Panc1 (cell line): ENCODE measurements around the gene ALKBH3. TPM values are rescaled to one million over a fixed set of nuclear protein-coding genes. Genes with fewer than 3 reads are reported as not detected.

ENCODE experiments used
- ATAC-seq: fragments of 200-7000 bp; cut with Tn5 transposase; 2 replicates; pipeline ENCODE4 v1.9.1; 2020; ENCODE audit warnings: mild to moderate bottlenecking, moderate library complexity
- BruUV-seq: library from RNA; stranded (reverse); fragments of 400-500 nt; replicated peaks from 2 replicates; lab custom pipeline; 2021; lab: Mats Ljungman, UMichigan
- CTCF ChIA-PET: fragments of 300-600 bp; sonication (Branson Sonifier 250); formaldehyde crosslinking; loops from one replicate; lab custom pipeline; 2022; ENCODE audit warnings: antibody characterized with exemption; lab: Charles Lee
- POLR2A ChIA-PET: fragments of 300-600 bp; sonication (Branson Sonifier 250); formaldehyde crosslinking; loops from one replicate; lab custom pipeline; 2022; ENCODE audit warnings: antibody characterized with exemption; lab: Charles Lee
- DNase-seq: peaks from one replicate; pipeline ENCODE4 v3.0.0-alpha.2; 2010; ENCODE audit warnings: low read depth, low spot score
- H3K27ac ChIP-seq: 2 replicates; pipeline ENCODE4 v1.5.1; 2011; ENCODE audit warnings: mild to moderate bottlenecking, low read length, inconsistent platforms
- H3K27me3 ChIP-seq: fragments of 200-500 bp; sonication (Bioruptor generic); 2 replicates; pipeline ENCODE4 v1.6.0; 2014; ENCODE audit warnings: low read length, inconsistent platforms; ENCODE audit not compliant: control insufficient read depth, insufficient read depth
- H3K36me3 ChIP-seq: fragments of 200-500 bp; sonication (Bioruptor generic); 2 replicates; pipeline ENCODE4 v1.5.1; 2014; ENCODE audit warnings: inconsistent platforms, mild to moderate bottlenecking, low read length, moderate library complexity; ENCODE audit not compliant: control insufficient read depth, insufficient read depth
- H3K4me1 ChIP-seq: 2 replicates; pipeline ENCODE4 v1.5.1; 2011; ENCODE audit warnings: inconsistent platforms, mild to moderate bottlenecking, low read length, moderate library complexity; ENCODE audit not compliant: control insufficient read depth, insufficient read depth
- H3K4me3 ChIP-seq, 2 experiments: 2 replicates each; pipeline ENCODE4 v1.5.1; 2011 to 2012; ENCODE audit warnings: low read depth in 2 of 2, low read length in 2 of 2, mild to moderate bottlenecking in 2 of 2, inconsistent platforms in 1 of 2, moderate library complexity in 1 of 2
- H3K9me3 ChIP-seq: fragments of 200-500 bp; sonication (Bioruptor generic); 2 replicates; pipeline ENCODE4 v1.5.1; 2014; ENCODE audit warnings: low read depth, mild to moderate bottlenecking, inconsistent platforms, low read length, moderate library complexity; ENCODE audit not compliant: control insufficient read depth, insufficient read depth
- POLR2AphosphoS5 ChIP-seq: IDR thresholded peaks from 2 replicates; pipeline ENCODE4 v1.6.1; 2012; ENCODE audit warnings: mild to moderate bottlenecking, low read depth, low read length, moderate library complexity
- SIN3A ChIP-seq: IDR thresholded peaks from 2 replicates; pipeline ENCODE4 v1.6.1; 2012; ENCODE audit warnings: low read depth, mild to moderate bottlenecking, low read length, moderate library complexity, borderline replicate concordance; ENCODE audit not compliant: insufficient read depth
- TCF7L2 ChIP-seq: IDR thresholded peaks from 2 replicates; pipeline ENCODE4 v1.6.1; 2011; ENCODE audit warnings: mild to moderate bottlenecking, low read depth, low read length, inconsistent platforms
- in situ Hi-C: cut with HindIII; loops from 2 replicates; pipeline ENCODE4 v1.10.0; 2016; ENCODE audit warnings: low sequenced_read_pairs, low pct_unique_long_range_greater_than_20kb
- intact Hi-C: fragments of 100-400 bp; cut with micrococcal nuclease; formaldehyde crosslinking; loops from one replicate; pipeline ENCODE4 v1.10.0; 2022; ENCODE audit not compliant: unreplicated experiment
- total RNA-seq: library from RNA; stranded (reverse); gene quantifications from one replicate; pipeline ENCODE4 v1.2.1, GENCODE V29; 2021; ENCODE audit not compliant: unreplicated experiment
- TF ChIP-seq, protein P1 (sequence below), 2 experiments: IDR thresholded peaks; 2 replicates each; pipeline ENCODE4 v1.6.1; 2011 to 2012; ENCODE audit warnings: low read depth in 2 of 2, control low read depth in 1 of 2, low read length in 1 of 2, mild to moderate bottlenecking in 1 of 2, moderate library complexity in 1 of 2; ENCODE audit not compliant: insufficient read depth in 1 of 2
- TF ChIP-seq, protein P2 (sequence below): fragments of 450-650 bp; IDR thresholded peaks from 2 replicates; pipeline ENCODE4 v1.5.1; 2017; ENCODE audit warnings: mild to moderate bottlenecking

Gene ALKBH3
- total RNA-seq, 1 experiment from 2014 or later, result 34.4 TPM

DNA sequence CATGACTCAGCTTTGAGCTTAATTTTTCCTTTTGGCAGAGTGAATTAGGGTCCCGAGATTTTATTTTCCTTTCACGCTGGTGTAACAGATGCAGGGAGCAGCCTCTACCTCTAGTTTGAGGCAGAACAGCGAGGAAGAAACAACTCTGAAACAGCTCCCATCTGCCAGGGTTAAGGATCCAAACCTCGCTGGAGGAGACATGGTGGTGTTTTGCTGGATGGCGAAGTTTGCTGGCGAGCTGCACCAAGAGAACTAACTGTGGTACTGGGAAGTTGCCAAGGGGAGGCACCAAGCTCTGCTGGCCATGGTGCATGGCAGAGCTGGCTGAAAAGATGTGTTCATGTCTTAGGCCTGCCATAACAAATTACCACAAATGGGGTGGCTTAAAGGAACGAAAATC lies 7.6 kb upstream of the ALKBH3 start:
- CTCF ChIA-PET, result interaction anchor here (0.7 to 0.9 kb wide), 2 partner anchors 15 to 203 kb away, joined by 3 to 4 read pairs; no protein-coding TSS in a partner anchor
- in situ Hi-C loops (no loop called here), intact Hi-C loops (no loop called here)
- Histone ChIP-seq H3K4me3 (no peak overlapping the region), H3K9me3 (no peaks in the 10 kb centered on the region), H3K4me1 (no peaks in the 10 kb centered on the region), H3K27me3 (peaks cover 21% of the 10 kb centered on the region), H3K36me3 (no peaks in the 10 kb centered on the region), H3K27ac (no peak overlapping the region)
- TF ChIP-seq TCF7L2, result no peak
- TF ChIP-seq, protein P1, sequence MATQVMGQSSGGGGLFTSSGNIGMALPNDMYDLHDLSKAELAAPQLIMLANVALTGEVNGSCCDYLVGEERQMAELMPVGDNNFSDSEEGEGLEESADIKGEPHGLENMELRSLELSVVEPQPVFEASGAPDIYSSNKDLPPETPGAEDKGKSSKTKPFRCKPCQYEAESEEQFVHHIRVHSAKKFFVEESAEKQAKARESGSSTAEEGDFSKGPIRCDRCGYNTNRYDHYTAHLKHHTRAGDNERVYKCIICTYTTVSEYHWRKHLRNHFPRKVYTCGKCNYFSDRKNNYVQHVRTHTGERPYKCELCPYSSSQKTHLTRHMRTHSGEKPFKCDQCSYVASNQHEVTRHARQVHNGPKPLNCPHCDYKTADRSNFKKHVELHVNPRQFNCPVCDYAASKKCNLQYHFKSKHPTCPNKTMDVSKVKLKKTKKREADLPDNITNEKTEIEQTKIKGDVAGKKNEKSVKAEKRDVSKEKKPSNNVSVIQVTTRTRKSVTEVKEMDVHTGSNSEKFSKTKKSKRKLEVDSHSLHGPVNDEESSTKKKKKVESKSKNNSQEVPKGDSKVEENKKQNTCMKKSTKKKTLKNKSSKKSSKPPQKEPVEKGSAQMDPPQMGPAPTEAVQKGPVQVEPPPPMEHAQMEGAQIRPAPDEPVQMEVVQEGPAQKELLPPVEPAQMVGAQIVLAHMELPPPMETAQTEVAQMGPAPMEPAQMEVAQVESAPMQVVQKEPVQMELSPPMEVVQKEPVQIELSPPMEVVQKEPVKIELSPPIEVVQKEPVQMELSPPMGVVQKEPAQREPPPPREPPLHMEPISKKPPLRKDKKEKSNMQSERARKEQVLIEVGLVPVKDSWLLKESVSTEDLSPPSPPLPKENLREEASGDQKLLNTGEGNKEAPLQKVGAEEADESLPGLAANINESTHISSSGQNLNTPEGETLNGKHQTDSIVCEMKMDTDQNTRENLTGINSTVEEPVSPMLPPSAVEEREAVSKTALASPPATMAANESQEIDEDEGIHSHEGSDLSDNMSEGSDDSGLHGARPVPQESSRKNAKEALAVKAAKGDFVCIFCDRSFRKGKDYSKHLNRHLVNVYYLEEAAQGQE (IDR thresholded peaks at IDR 0.05; ENCODE audit: insufficient read depth in 1 of 2, low read depth in 2 of 2, low read length in 1 of 2), result no peak
- no peak for TF ChIP-seq POLR2AphosphoS5
- TF ChIP-seq, protein P2, sequence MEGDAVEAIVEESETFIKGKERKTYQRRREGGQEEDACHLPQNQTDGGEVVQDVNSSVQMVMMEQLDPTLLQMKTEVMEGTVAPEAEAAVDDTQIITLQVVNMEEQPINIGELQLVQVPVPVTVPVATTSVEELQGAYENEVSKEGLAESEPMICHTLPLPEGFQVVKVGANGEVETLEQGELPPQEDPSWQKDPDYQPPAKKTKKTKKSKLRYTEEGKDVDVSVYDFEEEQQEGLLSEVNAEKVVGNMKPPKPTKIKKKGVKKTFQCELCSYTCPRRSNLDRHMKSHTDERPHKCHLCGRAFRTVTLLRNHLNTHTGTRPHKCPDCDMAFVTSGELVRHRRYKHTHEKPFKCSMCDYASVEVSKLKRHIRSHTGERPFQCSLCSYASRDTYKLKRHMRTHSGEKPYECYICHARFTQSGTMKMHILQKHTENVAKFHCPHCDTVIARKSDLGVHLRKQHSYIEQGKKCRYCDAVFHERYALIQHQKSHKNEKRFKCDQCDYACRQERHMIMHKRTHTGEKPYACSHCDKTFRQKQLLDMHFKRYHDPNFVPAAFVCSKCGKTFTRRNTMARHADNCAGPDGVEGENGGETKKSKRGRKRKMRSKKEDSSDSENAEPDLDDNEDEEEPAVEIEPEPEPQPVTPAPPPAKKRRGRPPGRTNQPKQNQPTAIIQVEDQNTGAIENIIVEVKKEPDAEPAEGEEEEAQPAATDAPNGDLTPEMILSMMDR, result no peak
- TF ChIP-seq SIN3A, result no peak
- POLR2A ChIA-PET, result interaction anchor here (1.0 kb wide), 1 partner anchor 42 kb away, joined by 3 read pairs; no protein-coding TSS in a partner anchor
- no peak for DNase-seq
- no peak; the same call in 1 of the 2 replicates for ATAC-seq
- BruUV-seq, result no TSS peak

DNA sequence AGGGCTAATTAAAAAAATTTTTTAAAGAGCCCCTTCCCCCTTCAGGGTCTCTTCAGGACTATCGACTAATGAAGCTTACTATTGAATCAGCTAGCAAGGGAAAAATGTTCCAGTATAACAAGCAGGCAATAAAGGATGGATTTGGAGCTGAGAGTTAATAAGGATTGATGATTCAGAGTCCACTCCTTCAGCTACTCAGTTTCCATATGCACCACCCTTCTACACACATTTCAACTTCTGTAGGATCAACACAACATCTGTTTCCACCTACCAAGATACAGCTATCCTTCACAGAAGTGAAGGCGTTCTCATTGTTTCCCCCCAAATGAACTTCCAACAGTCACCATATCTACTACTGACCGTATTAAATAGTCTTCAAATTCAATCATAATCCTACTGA lies 6.6 kb upstream of the ALKBH3 start:
- CTCF ChIA-PET, result no interaction called here
- in situ Hi-C loops, result no loop called here

More for the DNA sequence above, 6.6 kb upstream of the ALKBH3 start:
- no peak for DNase-seq
- no peak overlapping the region for H3K4me3 ChIP-seq
- ATAC-seq, result no peak
- peaks cover 21% of the 10 kb centered on the region for H3K27me3 ChIP-seq
- POLR2A ChIA-PET, result interaction anchor here (0.7 kb wide), 1 partner anchor 175 kb away, joined by 5 read pairs; no protein-coding TSS in a partner anchor
- intact Hi-C loops, result no loop called here
- no peak overlapping the region for H3K27ac ChIP-seq
- no peaks in the 10 kb centered on the region for H3K9me3 ChIP-seq
- no peak for TF ChIP-seq POLR2AphosphoS5
- no peak for TF ChIP-seq TCF7L2
- no peak for TF ChIP-seq SIN3A
- TF ChIP-seq, protein P2, result no peak
- TF ChIP-seq, protein P1 (IDR thresholded peaks at IDR 0.05; ENCODE audit: insufficient read depth in 1 of 2, low read depth in 2 of 2, low read length in 1 of 2), result no peak
- BruUV-seq, result no TSS peak
- H3K36me3 ChIP-seq, result no peaks in the 10 kb centered on the region
- no peaks in the 10 kb centered on the region for H3K4me1 ChIP-seq
